Mesenteric fat pad (tissue), 1 donor: Measurements from ENCODE around the gene ACOT13. TPM values are rescaled to one million over a fixed set of nuclear protein-coding genes. Genes with fewer than 3 reads are reported as not detected.
"Not testable (repeated sequence)": the region's sequence is repeated elsewhere in the genome, so short reads cannot be mapped to it uniquely, and the experiment has no call there.

Experiments
- DNase-seq: peaks from one replicate; pipeline ENCODE4 v3.0.0-alpha.2; 2020; ENCODE audit warnings: low spot score
- total RNA-seq: library from RNA; stranded (reverse); fragmentation: NEBNext Ultra II Directional; extraction: Animal tissue kit (Norgen Biotek cat#: 25700); gene quantifications from one replicate; pipeline ENCODE4 v1.2.1, GENCODE V29; 2021
- donor health status: DM: yes; HTN: yes; CAD: no.

ACOT13 gene
- total RNA-seq, 1 donor from 2014 or later, result 17.0 TPM

DNA sequence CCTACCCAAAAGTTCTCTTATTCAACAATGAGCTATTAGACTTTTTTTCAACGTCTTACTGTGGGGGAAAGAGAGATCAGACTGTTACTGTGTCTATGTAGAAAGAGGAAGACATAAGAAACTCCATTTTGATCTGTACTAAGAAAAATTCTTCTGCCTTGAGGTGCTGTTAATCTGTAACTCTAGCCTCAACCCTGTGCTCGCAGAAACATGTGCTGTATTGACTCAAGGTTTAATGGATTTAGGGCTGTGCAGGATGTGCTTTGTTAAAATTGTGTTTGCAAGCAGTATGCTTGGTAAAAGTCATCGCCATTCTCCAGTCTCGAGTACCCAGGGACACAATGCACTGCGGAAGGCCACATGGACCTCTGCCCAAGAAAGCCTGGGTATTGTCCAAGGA, 5.1 kb upstream of the ACOT13 start:
- DNase-seq, result not testable (repeated sequence)

DNA sequence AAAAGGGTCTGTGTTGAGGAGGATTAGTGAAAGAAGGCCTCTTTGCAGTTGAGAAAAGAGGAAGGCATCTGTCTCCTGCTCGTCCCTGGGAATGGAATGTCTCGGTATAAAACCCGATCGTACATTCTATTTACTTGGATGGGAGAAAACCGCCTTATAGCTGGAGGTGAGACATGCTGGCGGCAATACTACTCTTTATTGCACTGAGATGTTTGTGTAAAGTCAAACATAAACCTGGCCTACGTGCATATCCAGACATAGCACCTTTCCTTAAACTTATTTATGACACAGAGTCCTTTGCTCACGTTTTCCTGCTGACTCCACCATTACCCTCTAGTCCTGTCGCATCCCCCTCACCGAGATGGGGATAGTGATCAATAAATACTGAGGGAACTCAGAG, 4.6 kb upstream of the ACOT13 start:
- no peak for DNase-seq

DNA sequence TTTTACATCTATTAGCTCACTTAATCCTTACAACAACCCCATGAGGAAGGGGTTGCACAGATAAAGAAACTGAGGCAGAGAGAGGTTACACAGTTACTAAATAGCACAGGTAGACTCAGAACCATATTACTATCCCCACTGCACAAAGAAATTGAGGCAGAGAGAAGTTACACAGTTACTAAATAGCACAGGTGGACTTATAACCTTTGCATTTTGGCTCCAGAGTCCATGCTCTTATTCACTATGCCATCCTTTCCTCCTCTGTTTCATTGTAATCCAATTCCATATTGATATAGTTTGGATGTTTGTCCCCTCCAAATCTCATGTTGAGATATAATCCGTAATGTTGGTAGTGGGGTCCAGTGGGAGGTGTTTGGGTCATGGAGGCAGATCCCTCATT, 3.7 kb upstream of the ACOT13 start:
- DNase-seq, result no peak

- DNase-seq, result no peak
Measured at GRCh38 chr6:24664046-24664987, 2.6 kb upstream of the ACOT13 start.

GRCh38 chr6:24666097-24666640, 708 bp upstream of the ACOT13 start:
- no peak for DNase-seq

DNA sequence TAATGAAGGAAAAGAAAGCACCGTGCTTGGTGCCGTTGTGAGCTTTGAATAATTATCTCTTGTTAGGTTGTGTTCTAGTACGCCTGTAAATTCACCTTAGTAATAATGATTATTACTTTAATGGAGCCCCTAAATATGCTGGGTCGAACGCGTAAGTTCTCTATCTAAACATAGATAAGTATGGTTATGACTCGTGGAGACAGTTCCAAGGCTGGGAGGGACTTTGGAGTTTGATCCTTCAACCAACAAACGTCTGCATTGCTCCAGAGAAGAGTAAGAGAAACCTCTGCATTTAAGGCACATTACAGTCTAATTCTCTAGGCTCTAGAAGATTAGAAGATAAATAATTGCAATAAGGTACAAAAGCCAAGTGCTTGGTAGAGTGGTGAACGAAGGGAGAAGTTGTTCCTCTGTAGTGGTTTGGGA, 514 bp downstream of the ACOT13 start:
- DNase-seq, result no peak

DNA sequence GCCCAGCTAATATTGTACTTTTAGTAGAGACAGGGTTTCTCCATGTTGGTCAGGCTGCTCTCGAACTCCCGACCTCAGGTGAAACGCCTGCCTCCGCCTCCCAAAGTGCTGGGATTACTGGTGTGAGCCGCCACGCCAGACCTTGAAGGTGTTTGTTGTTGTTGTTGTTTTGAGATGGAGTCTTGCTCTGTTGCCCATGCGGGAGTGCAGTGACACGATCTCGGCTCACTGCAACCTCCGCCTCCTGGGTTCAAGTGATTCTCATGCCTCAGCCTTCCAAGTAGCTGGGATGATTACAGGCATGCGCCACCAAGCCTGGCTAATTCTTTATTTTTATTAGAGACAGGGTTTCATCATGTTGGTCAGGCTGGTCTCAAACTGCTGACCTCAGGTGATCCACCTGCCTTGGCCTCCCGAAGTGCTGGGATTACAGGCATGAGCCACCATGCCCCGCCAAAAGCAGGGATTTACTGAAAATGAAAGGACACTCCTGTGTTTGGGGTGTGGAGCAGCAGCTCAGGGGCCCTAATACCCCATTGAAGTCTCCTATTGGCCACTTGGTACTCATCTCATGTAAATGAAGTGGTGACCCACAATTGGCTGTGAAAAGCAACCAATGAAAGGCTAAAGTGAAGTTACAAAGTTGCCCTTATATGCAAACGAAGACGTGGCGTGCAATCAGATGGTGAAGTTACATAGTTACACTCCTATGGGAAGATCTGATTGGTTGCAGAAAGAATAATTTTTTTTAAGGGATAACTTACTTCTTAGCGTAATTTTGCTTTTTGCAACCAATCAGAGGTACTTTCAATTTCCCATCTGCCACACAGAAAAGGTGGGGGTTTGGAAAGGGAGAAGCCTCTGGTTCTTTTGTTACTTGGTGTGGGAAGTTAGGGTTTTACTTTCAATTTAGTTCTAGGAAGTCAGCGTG, 1.5 kb downstream of the ACOT13 start:
- not testable (repeated sequence) for DNase-seq

DNA sequence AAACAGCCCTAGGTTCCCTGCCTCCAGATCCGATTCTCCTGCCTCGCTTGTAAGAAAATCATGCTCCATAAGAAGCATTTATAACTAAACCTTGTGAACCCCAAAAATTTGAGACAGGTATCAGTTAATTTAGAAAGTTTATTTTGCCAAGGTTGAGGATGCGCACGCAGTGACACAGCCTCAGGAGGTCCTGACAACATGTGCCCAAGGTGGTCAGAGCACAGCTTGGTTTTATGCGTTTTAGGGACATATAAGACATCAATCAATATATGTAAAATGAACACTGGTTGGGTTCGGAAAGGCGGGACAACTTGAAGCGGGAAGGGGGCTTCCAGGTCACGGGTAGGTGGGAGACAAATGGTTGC, 2.1 kb downstream of the ACOT13 start:
- DNase-seq, result no peak

DNA sequence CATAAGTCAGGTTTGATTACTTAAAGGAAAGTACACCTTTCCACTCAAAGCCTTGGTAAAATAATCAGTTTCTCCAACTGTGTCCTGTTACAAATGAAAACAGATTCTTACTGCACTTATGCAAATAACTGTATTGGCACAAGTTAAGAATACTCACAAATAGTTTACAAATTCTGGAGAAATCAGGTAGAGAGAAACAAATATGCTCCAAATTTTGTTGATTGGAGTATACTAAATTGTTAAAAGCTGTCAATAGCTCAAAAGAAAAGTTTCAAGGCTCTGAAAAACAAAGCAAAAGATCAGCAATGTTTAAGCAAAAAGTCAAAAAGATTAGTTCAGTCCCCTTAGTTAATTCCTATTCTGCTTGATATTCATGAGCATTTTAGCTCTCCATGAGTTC, 3.6 kb downstream of the ACOT13 start:
- not testable (repeated sequence) for DNase-seq

DNA sequence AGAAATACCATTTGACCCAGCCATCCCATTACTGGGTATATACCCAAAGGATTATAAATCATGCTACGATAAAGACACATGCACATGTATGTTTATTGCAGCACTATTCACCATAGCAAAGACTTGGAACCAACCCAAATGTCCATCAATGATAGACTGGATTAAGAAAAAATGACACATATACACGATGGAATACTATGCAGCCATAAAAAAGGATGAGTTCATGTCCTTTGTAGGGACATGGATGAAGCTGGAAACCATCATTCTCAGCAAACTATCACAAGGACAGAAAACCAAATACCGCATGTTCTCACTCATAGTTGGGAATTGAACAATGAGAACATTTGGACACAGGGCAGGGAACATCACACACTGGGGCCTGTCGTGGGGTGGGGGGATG, 4.2 kb downstream of the ACOT13 start:
- DNase-seq, result not testable (repeated sequence)

- no peak for DNase-seq
Measured at GRCh38 chr6:24672620-24673182, 5.8 kb downstream of the ACOT13 start.

DNA sequence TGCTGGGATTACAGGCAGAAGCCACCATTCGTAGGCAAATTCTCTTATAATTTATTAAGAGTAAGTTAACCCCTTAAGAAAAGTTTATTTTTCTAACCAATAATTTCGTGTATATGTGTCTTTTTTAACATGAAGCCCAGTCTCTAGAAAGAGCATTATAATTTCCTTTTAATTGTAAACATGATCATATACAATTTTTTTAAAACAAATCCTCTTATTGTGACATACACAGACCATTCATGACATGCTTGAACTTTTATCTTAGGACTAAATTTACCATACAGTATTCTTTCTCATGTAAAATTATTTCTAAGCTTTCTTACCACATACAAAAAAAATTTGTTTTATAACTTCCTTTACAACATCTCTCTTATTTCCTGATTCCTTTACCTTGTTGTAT, 6.7 kb downstream of the ACOT13 start:
- no peak for DNase-seq

DNA sequence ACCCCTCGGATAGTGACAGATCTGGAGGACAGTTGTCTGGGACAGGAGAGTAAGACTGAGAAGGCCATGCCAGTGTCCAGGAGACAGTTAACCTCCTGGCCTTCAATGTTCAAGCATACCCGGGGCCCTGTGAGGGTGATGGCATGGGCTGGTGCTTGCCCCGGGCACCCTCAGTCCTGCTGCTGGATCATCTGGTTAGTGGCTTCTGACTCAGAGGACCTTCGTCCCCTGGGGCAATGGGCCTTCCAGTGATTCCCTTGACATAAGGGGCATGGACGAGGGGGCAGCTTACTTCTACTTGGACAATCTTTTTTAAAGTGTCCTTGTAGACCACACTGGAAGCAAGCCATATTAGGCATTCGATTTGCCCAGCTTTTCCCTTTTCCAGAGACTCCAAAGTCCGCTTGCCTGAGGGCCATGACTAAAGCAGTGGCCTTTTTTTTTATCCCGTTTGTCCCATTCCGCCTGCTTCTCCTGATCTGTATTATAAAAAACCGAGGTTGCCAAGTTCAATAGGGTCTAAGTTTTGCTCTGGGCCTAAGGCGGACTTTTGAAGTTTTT, 12.0 kb downstream of the ACOT13 start:
- DNase-seq, result not testable (repeated sequence)

- DNase-seq, result no peak
Measured at GRCh38 chr6:24680582-24680981, 13.7 kb downstream of the ACOT13 start.

- DNase-seq, result no peak
Measured at GRCh38 chr6:24683297-24684296, 16.7 kb downstream of the ACOT13 start.

DNA sequence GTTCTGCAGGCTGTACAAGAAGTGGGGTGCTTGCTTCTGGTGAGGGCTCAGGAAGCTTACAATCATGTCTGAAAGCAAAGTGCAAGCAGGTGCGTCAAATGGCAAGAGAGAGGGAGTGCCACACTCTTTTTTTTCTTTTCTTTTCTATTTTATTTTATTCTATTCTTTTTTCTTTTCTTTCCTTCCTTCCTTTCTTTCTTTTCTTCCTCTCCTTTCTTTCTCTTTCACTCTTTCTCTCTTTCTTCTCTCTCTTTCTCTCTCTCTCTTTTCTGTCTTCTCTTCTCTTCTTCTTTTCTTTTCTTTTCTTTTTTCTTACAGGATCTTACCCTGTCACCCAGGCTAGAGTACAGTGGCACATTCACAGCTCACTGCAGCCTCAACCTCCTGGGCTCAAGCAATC, 19.5 kb downstream of the ACOT13 start:
- no peak for DNase-seq

- no peak for DNase-seq
Measured at GRCh38 chr6:24686946-24687345, 20.1 kb downstream of the ACOT13 start.

- DNase-seq, result no peak
Measured at GRCh38 chr6:24689964-24690363, 23.1 kb downstream of the ACOT13 start.

DNA sequence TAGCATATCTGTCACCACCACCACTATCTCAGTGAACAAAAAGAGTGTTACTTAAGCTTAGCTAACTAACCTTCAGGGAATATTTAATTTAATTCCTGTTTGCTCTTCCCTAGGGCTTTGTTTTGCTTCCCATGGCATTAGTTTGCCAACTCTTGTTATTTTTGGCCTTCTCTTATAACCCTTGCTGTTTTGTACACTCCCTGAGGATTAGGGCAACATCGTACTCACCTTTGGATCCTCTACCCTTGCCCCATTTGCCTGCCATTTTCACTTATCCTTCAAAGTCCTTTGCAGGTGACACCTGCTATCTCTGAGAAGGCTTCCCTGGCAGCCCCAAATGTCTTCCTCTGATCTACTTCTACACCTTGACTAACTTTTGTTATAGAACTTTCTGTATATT, 23.7 kb downstream of the ACOT13 start:
- DNase-seq, result no peak

DNA sequence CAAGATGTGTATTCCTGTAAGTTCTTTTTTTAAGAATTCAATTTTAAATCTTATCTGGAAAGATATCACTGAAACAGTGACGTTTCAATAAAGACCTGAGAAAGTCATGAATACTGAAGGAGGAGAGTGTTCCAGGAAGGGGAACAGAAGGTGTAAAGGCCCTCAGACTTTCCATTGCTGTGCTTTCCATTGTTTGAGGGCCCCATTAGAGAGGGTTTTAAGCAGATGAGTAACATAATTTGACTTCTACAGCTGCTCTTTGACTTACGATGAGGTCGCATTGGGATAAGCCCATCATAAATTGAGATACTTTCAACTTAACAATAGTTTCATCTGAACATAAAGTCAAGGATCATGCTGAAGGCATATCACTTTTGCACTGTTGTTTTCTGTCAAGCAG, 24.7 kb downstream of the ACOT13 start:
- no peak for DNase-seq
